Vagina (tissue), 2 donors: ENCODE measurements around the gene FN1. TPM values are rescaled to one million over a fixed set of nuclear protein-coding genes. Genes with fewer than 3 reads are reported as not detected.

Source experiments
- DNase-seq, 2 donors: peaks; one replicate each; pipeline ENCODE4 v3.0.0-alpha.2; 2017; ENCODE audit errors: extremely low spot score in 2 of 2
- H3K27ac ChIP-seq: fragments of 200-600 bp; sonication (generic); one replicate; pipeline ENCODE4 v1.5.1; 2019
- H3K27me3 ChIP-seq: fragments of 200-600 bp; sonication (generic); one replicate; pipeline ENCODE4 v1.5.1; 2019
- H3K36me3 ChIP-seq, 2 donors: fragments of 200-600 bp; sonication (generic); one replicate each; pipeline ENCODE4 v1.5.1; 2017 to 2019
- H3K4me1 ChIP-seq: fragments of 200-600 bp; sonication (generic); one replicate; pipeline ENCODE4 v1.5.1; 2019
- H3K4me3 ChIP-seq, 2 donors: fragments of 200-600 bp; sonication (generic); 1 replicate in 1 of 2; 2 replicates in 1 of 2; pipeline ENCODE4 v1.5.1; 2016 to 2019
- H3K9me3 ChIP-seq: fragments of 200-600 bp; sonication (generic); one replicate; pipeline ENCODE4 v1.5.1; 2019
- POLR2A ChIP-seq, 2 donors: fragments of 450-650 bp; IDR thresholded peaks; one replicate each; pipeline ENCODE4 v1.6.1; 2017; ENCODE audit warnings: antibody characterized with exemption in 2 of 2, mild to moderate bottlenecking in 2 of 2, moderate library complexity in 2 of 2
- POLR2AphosphoS5 ChIP-seq, 2 donors: sonication (generic); formaldehyde crosslinking; IDR thresholded peaks; one replicate each; pipeline ENCODE4 v1.9.0; 2017; ENCODE audit warnings: antibody characterized with exemption in 2 of 2, mild to moderate bottlenecking in 2 of 2, low read depth in 1 of 2; ENCODE audit not compliant: insufficient read depth in 1 of 2
- intact Hi-C: fragments of 100-400 bp; cut with DNase I; formaldehyde crosslinking; loops from one replicate; pipeline ENCODE4 v1.15.1; 2023
- total RNA-seq: library from RNA; depleted of rRNA; stranded (reverse); fragments of >200 nt; gene quantifications from one replicate; pipeline ENCODE4 v1.2.3, GENCODE V29; 2016
- TF ChIP-seq, protein P1 (sequence below), 3 experiments: fragments of 450-650 bp in 2 of 3; fragments of 200-600 bp in 1 of 3; sonication (generic) in 1 of 3; IDR thresholded peaks; one replicate each; pipeline ENCODE4 v1.5.1; 2017 to 2019; ENCODE audit warnings: antibody characterized with exemption in 3 of 3, mild to moderate bottlenecking in 2 of 3, moderate library complexity in 2 of 3

FN1 gene
- total RNA-seq, 1 donor from 2014 or later = 292 TPM

DNA sequence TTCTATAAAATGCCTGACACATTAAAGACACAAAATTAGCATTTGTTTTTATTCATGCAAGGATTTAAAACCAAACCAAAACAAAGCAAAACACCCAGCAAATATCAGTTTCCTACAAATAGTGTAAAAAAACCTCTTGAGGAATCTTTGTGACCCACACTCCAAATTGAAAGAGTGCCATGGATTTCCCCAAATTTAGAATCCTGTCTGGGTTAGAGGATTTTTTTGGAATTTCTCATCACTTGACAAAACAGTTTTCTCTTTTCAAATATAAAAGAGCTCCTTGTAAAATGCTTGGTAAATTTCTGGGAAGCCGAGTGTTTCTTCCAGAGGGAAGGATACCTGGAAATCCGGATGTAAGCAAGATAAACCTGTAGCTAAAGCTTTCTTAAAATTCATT is 1.7 kb upstream of the FN1 start:
- H3K27ac ChIP-seq = peak overlapping the region; percentile 75
- no peak for DNase-seq
- TF ChIP-seq POLR2A (IDR thresholded peaks at IDR 0.05) (no peak), POLR2AphosphoS5 (IDR thresholded peaks at IDR 0.05; ENCODE audit: insufficient read depth in 1 of 2, low read depth in 1 of 2) (no peak)
- TF ChIP-seq, protein P1, sequence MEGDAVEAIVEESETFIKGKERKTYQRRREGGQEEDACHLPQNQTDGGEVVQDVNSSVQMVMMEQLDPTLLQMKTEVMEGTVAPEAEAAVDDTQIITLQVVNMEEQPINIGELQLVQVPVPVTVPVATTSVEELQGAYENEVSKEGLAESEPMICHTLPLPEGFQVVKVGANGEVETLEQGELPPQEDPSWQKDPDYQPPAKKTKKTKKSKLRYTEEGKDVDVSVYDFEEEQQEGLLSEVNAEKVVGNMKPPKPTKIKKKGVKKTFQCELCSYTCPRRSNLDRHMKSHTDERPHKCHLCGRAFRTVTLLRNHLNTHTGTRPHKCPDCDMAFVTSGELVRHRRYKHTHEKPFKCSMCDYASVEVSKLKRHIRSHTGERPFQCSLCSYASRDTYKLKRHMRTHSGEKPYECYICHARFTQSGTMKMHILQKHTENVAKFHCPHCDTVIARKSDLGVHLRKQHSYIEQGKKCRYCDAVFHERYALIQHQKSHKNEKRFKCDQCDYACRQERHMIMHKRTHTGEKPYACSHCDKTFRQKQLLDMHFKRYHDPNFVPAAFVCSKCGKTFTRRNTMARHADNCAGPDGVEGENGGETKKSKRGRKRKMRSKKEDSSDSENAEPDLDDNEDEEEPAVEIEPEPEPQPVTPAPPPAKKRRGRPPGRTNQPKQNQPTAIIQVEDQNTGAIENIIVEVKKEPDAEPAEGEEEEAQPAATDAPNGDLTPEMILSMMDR (IDR thresholded peaks at IDR 0.05) = no peak
- peaks cover 24% of the 10 kb centered on the region for H3K4me1 ChIP-seq
- H3K36me3 ChIP-seq = no peaks in the 10 kb centered on the region
- intact Hi-C loops = no loop called here
- H3K4me3 ChIP-seq = peak overlapping the region; percentile 55 to 76
- H3K27me3 ChIP-seq = no peaks in the 10 kb centered on the region
- no peaks in the 10 kb centered on the region for H3K9me3 ChIP-seq

DNA sequence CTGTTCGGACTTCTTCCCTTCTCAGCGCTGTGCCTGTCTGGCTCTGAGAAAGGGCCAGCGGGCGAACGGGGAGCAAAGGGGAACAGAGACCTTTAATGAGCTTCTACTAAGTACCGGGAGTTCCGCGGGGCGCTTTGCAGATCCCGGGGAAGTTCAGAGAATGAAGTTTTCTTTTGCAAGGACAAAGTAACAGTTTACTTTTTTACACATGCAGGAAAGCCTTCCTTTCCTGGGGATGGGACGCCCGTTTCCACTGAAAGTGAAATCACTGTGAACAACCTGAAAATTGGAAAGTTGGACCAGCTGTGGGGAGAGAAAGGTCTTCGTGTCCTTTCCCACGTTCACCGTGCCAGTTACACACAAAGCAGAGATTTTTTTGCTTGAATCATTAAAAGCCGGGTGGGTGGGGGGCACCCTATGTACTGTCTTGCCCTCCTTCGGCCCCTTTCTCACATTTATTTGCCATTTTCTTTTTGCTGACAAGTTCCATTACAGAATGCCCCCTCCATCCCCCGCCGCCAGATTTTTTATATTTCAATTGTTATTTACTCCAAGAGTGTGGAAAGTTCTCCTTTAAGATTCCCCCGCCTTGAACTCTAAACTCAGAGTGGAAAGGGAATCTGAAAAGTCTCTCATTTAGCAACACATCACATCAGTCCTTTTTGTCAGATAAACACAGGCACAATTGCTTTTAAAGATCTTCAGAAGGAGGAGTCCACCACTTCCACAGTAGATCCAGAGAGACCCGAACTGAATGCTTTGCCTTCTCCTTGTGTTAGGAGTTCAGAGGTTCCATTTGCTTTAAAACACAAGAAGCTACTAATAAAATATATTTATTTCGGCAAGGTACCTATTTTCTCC is 1.1 kb upstream of the FN1 start:
- TF ChIP-seq POLR2A (IDR thresholded peaks at IDR 0.05) (no peak), POLR2AphosphoS5 (IDR thresholded peaks at IDR 0.05; ENCODE audit: insufficient read depth in 1 of 2, low read depth in 1 of 2) (no peak)
- TF ChIP-seq, protein P1 (IDR thresholded peaks at IDR 0.05) = no peak
- no peak for DNase-seq
- H3K36me3 ChIP-seq = no peaks in the 10 kb centered on the region
- no peaks in the 10 kb centered on the region for H3K9me3 ChIP-seq
- H3K4me3 ChIP-seq = peak overlapping the region; percentile 55 to 76
- H3K27me3 ChIP-seq = no peaks in the 10 kb centered on the region
- intact Hi-C loops = no loop called here
- H3K27ac ChIP-seq = peak overlapping the region; percentile 75
- peaks cover 25% of the 10 kb centered on the region for H3K4me1 ChIP-seq

DNA sequence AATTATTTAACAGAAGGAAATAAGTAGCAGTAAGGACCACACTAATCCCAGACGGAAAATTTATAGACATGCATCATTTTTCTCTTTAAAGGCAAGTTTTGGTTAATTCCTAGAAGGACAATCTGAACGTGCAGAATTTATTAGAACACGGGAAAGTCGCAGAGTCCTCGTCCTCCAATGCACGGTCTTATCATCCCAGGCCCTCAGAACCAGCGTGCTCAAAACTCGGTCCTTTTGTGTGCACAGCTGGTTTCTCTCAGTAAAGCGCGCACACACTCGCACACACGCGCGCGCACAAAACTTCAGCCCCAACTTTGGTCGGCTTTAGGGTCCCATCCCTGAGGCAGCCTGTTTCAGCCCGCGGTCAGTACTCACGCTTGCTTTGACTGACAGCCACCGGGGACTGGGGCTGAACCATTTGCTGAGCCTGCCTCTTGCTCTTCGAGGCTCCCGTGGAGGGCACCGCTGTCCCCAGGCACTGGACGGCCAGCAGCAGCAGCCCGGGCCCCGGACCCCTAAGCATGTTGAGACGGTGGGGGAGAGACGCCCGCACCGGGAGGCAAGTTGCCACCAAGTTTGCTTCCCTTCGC is 493 bp downstream of the FN1 start:
- intact Hi-C loops = no loop called here
- peak overlapping the region; percentile 55 to 76 for H3K4me3 ChIP-seq
- no peak for TF ChIP-seq POLR2A (IDR thresholded peaks at IDR 0.05)
- TF ChIP-seq, protein P1 (IDR thresholded peaks at IDR 0.05) = no peak
- TF ChIP-seq POLR2AphosphoS5 (IDR thresholded peaks at IDR 0.05; ENCODE audit: insufficient read depth in 1 of 2, low read depth in 1 of 2) = no peak
- no peaks in the 10 kb centered on the region for H3K36me3 ChIP-seq
- H3K27ac ChIP-seq = peak overlapping the region; percentile 81
- no peaks in the 10 kb centered on the region for H3K9me3 ChIP-seq
- no peak for DNase-seq
- H3K4me1 ChIP-seq = peaks cover 37% of the 10 kb centered on the region
- no peaks in the 10 kb centered on the region for H3K27me3 ChIP-seq

DNA sequence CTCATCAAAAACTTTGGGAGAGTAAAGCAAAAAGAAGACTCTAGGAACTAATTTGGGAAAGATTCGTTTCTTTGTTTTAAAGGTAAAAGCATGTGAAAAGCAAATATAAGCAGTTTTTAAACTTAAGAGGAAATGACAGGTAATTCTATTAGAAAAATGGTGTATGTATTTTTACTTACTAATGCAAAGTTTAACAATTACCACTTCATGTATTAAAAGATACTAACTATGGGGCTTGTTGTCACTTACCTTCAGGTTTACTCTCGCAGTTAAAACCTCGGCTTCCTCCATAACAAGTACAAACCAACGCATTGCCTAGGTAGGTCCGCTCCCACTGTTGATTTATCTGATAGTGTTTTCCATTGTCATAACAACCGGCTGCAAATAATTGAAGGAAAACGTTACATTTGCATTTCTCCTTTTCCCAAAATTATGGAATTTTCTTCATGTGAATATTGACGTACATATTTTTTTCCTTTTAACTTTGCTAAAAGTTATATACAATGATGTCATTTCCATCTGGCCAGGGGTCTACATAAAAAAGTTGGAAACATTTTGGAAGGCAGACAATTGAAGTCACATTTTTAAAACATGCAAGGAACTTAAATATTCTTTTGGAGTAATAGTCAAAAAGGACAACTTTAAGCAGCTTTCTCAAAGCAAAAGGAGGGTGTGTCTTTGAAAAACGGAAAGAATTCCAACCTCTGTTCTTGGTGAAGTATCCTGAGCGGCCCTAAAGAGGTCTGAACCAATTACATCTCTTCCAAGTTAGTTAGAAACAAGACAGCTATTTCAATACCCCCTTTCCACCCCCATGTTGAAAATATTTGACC is 1.2 kb downstream of the FN1 start:
- no peaks in the 10 kb centered on the region for H3K36me3 ChIP-seq
- intact Hi-C loops = no loop called here
- DNase-seq = no peak
- no peaks in the 10 kb centered on the region for H3K27me3 ChIP-seq
- TF ChIP-seq, protein P1 (IDR thresholded peaks at IDR 0.05) = no peak
- no peak for TF ChIP-seq POLR2A (IDR thresholded peaks at IDR 0.05)
- no peak for TF ChIP-seq POLR2AphosphoS5 (IDR thresholded peaks at IDR 0.05; ENCODE audit: insufficient read depth in 1 of 2, low read depth in 1 of 2)
- H3K27ac ChIP-seq = peak overlapping the region; percentile 81
- H3K9me3 ChIP-seq = no peaks in the 10 kb centered on the region
- H3K4me3 ChIP-seq = peak overlapping the region; percentile 55 to 76
- peaks cover 37% of the 10 kb centered on the region for H3K4me1 ChIP-seq
